Retina (tissue), 1 donor: ENCODE measurements around the gene TGFBR3.

Source experiments
- DNase-seq: peaks from one replicate; pipeline ENCODE4 v3.0.0-alpha.2; 2016

TGFBR3 gene

DNA sequence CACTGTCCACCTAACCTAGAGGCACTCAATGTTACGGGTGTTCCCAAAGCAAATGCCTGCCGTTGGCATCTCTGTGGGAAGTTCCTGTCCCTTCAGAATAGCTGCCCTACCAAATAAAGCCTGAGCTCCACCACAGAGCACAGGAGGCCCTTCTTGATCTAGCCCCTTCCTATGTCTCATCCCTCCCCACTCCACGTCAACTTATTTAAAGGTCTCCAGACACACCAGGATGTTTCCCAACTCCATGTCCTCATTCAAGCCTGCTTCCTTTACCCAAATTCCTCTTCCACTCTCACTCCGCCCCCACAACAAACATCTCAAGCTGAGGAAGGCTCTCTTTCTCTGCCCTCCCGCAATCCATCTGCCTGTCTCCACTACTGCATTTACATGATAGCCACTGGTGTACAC lies 87.7 kb downstream of the TGFBR3 start:
- no peak for DNase-seq

DNA sequence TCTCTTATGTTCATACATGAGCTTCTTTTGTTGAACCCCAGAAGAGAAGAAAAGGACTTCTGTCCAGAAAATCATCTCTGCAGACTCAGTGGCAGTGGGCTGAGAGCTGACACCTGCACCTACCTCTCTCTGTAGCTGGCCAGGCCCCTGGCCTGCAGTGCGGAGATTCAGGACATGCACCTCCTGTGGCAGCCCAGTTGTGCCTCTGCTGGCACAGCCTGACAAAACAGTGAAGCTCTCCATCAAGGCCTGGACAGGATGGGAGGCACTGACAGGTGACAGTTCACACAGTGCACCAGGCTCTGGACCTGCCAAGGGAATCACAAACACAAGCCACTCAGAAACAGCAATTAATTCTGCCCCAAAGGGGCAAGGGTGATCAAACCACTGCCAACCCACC lies 88.8 kb downstream of the TGFBR3 start:
- DNase-seq, result no peak

DNA sequence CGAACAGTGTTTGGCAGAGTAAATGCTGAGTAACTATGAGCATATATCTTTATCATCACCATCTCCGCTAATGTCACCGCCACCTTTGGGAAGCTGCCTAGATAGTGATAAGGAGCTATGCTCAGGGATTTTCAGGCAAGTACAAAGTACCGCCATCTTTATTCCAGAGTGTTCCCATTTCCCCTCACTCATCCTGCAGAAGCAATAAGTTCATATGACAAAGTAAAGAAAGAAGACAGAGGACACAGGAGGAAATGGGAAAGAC lies 89.6 kb downstream of the TGFBR3 start:
- no peak for DNase-seq

- no peak for DNase-seq
Measured at GRCh38 chr1:91795591-91796389, 90.2 kb downstream of the TGFBR3 start.

DNA sequence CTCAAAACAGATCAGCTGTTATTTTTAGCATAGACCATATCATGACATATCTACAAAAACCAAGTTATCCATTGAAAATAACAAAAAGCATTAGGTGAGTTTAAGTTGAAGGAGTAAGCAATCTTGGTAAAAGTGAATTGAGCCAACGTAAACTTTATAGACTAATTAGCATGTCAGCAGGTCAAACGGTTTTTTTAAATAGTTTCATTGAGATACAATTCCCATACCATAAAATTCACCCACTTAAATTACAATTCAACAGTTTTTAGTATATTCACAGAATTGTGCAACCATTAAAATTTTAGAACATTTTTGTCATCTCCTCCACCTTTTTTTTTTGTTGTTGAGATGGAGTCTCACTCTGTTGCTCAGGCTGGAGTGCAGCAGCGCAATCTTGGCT lies 92.1 kb downstream of the TGFBR3 start:
- no peak for DNase-seq

DNA sequence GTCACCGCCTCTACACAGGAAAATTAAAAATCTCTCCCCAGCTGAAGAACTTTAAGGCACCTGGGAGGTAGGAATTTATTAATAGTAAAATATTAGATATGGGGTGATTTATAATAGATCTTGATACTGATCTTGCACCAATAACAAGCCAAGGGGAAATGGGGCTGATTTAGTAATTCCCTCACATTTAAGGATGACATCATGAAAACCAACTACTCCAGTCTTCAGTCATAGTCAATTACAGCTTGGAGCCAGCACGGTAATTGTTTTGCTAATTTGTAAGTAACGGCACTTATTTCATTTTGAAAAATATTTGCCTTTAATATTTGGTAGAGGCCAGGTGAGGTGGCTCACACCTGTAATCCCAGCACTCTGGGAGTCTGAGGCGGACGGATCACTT lies 92.8 kb downstream of the TGFBR3 start:
- DNase-seq, result no peak

- DNase-seq, result no peak
Measured at GRCh38 chr1:91792489-91793071, 93.4 kb downstream of the TGFBR3 start.

DNA sequence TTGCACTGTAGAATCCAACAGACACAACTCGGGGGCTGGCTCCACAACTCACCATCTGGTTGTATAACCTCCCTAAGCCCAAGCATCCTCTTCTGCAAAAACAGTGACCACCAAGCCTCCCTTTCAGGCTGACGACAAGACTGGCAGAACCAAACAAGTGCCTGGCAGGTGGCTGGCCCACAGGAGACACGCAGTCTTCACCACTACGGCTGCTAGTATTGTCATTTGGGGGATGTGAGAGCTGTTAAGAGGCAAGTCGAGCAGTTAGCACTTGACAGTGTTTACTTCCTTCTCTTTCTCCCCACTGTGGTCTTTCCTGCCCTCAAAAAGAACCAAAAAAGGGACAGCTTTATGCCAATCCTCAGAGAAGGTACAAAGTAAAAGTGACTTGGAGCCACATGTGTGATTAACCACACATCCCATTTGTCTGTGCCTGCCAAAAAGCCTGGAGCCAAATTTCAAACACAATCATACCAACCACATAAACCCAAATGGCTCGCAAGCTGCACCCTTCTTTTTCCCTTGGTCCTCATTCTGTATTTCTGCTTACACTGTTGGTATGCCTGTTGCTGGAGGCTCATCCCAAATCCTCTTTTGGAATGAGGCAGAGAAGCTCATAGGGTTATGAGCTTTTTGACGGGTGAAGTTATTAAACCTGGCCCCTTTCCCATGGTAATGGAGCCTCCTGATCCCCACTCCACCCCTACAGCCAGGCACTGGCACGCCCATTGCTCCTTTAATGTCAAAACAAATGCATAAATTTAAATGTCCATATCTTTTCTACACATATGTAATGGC lies 94.1 kb downstream of the TGFBR3 start:
- no peak for DNase-seq

GRCh38 chr1:91791103-91791502 lies 94.8 kb downstream of the TGFBR3 start:
- DNase-seq, result no peak

GRCh38 chr1:91790392-91790791 lies 95.6 kb downstream of the TGFBR3 start:
- DNase-seq, result no peak

DNA sequence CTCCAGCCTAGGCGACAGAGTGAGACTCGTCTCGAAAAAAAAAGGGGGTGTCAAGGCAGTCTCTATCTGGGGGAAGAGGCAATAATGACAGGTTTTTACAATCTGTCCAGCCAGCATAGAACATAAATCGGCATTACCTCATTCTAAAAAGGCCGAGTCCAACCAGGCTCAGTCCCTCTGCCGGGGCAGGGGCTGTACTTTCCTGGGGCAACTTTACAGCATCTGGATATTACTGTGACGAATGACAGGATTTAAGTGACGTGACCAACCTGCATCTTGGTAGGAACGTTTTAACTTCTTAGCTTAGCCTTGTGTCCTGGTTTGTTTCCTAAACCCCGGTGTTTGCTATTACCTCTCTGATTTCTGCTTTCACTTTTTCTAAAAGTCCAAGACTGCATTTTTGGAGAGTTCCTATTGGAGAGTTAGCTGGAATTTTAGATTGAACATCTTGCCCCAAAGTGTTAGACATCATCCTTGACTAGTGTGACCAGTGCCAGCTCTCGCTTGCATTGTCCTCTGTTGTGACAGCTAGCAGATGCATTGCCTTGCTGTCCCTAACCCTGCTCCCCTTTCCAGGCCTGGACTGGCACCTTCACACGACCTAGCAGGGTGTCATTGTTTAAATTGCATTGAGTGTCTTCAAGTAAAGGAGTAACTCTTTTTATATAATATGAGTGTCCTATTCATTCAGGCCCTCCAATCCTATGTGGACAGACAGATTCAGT lies 96.5 kb downstream of the TGFBR3 start:
- no peak for DNase-seq

DNA sequence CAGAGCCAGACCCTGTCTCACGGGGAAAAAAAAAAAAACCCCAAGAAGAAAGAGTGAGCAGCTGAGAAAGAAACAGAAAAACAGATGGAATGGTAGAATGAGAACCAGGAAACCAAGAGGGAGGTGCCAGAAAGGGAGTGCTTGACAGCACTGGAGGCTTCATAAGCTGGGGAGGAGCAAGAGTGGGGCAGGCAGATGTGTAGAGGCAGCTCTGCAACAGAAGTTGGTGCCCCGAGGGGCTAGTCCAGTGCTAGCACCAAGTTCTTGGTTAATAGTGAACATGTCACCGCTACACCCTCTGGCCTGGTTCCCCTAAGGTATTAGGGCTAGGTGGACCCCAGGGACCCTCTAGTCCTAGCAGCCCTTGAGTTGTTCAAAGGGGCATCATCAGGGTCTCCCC lies 98.0 kb downstream of the TGFBR3 start:
- DNase-seq, result no peak

DNA sequence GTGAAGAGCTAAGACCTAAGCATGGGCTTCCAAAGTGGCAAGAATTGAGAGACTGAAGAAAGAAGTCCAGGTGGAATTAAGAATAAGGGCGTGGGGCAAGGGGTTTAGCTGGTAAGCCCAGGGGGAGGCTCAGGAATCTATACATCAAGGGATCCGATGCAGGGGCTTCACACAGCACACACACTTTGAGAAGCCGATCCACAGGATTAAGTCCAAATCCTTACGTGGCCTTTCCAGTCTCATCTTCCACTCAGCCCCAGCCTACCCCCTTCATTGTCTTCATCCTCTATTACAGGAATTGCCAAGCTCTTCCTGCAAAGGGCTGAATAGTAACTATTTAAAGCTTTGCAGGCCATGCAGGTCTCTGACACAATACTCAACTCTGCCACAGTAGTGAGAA lies 101.3 kb downstream of the TGFBR3 start:
- no peak for DNase-seq

DNA sequence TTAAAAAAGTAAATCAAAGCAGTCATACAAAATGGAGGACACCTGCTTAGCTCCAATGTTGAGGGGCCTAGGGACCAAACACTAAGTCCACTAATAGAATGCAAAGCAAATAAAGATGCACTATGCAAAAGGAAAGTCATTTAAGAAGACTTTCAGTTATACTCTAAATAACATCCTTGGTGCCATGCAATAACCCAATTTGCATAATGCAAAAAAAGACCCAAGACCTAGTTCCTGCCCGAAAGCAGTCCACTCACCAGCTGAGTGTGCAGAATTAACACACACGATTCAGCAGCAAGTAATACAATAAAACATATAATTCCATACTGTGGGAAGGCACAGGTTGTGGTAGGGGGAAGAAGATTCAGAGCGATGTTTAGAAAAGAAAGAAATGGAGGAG lies 101.8 kb downstream of the TGFBR3 start:
- DNase-seq, result no peak

- DNase-seq, result no peak
Measured at GRCh38 chr1:91783423-91784170, 102.4 kb downstream of the TGFBR3 start.

DNA sequence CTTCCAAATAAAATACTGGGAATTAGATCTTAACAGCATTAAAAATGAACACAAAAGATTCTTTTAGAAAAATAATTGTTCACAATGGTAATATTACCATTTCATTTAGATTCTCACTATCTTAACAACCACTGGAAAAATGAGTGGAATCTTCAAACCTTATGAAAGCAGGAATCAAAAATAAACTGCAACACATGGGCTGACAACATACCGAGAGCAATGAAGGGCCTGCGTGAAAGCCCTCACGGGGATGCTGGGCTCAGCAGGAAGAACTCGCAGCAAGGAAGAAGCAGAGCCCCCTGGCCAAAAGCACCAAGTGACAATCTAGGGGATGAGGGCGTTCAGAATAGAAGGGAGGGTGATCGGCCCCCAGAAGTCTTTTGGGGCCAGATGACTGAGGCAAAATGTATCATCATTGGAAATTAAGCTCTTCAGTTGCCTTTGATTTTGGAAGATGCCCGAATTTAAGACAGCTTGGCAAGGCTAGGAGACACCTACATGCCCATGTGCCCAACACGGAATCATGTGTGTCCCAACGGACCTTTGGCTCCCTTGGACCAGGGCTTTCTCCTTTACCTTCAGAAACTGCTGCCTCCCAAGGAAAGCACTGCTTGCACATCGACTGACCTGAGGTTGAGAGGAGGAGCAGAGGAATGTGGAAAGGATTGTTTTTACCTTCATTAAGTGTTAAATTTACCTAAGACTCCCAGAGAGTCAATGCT lies 103.9 kb downstream of the TGFBR3 start:
- DNase-seq, result no peak

DNA sequence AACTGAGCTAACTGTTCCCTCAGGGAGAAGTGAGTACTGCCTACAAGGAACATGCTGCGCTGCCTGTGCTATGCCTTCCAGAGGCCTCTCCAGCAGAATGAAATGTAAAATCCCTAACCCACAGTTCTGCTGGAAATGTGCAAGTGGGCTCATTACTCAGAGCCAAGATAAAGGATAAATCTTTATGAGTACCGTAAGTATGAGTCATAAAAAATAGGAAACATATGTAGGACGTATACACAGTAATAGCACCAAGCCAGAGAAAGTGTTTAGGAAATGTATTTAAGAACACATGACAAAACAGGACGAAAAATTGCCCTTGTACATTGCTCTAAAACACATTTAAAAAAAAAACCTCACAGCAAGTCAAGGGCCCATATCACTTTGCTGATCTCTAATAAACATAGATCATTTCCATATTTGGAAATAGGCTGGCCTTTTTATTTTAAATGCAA lies 104.6 kb downstream of the TGFBR3 start:
- no peak for DNase-seq

DNA sequence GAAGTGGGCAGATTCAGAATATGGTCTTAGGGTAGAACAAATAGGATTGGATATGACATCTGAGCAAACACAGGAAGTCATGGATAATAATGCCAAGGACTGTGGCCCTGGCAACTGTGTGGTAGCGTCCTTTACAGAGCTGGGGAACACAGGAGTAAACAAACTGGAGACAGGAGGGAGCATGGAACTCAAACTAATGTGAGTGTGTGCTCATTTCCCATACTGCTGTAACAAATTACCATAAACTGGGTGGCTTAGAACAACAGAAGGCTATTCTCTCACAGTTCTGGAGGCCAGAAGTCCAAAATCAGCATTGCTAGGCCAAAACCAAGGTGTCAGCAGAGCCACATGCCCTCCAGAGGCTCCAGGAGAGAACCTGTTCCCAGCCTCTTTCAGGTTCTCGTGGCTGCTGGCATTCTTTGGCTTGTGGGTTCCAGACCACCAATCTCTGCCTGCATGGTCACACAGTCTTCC lies 106.4 kb downstream of the TGFBR3 start:
- no peak for DNase-seq

GRCh38 chr1:91778964-91779363 lies 107.0 kb downstream of the TGFBR3 start:
- no peak for DNase-seq

DNA sequence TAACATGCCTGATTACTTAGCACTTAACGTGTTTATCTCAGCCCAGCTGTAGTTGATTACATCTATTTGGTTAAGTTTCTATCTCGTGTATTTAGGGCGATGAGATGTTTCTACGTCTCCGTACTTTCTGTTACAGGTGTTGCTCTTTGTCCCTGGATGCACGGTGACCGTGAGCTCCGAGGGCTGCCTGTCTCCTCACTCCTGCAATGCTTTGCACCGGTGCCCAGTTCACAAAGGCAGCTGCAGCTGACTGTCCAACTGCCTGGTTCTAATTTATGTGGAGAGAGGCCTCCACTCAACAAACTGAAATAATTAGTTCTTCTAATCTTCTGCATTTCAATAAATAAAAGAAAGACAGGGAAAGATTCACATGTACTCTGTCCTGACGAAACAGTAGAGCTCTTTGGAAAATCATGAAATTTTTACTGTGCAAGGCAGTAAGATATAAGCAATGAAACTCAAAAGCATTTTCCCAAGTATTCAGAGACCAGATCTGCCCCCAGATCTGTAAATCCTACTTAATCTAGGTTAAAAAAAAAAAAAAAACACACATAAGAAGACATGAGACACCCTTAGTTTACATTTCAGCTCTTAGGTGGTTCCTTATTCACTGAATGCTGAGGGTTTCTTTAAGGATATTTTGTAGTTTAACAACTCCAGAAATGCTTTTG lies 108.2 kb downstream of the TGFBR3 start:
- no peak for DNase-seq

- no peak for DNase-seq
Measured at GRCh38 chr1:91777196-91777595, 108.8 kb downstream of the TGFBR3 start.
